Measurements from ENCODE around the gene C11orf98.
"Not testable (repeated sequence)": the region's sequence is repeated elsewhere in the genome, so short reads cannot be mapped to it uniquely, and the experiment has no call there.

C11orf98 gene

DNA sequence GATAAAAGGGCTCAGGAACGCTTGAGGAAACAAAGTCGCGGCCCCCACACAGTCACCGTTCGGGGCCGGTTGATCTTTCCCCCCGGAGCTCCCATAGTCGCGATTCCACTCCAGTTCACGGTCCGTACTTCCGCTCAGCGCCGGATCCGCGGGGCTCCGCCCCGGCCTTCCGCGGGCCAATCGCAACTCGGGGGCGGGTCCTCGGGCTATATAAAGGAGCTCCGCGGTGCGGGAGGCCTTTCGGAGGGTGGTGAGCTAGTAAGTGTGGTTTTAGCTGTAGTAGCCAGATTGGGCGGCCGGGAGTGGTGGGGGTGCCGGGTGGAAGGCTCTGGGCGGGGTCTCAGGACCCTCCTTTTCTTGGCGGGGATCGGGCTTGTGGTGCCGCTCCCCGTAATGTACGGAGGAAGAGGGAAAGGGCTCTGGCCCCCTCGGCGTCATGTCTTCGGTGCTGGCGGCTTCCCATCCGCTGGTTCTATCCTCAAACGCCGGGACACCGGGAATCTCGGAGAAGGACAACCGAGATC is at the start of gene C11orf98, which contains the start of gene CSKMT:
TSS of gene C11orf98 (minus strand) at position 136 of the 524 bp plus-strand sequence. CDS start at position 95, 41 bp downstream.
TSS of gene CSKMT (plus strand) at position 238 of the 524 bp plus-strand sequence. CDS start 568 bp downstream, outside the sequence.
- DNase-seq = peak; percentile 97

DNA sequence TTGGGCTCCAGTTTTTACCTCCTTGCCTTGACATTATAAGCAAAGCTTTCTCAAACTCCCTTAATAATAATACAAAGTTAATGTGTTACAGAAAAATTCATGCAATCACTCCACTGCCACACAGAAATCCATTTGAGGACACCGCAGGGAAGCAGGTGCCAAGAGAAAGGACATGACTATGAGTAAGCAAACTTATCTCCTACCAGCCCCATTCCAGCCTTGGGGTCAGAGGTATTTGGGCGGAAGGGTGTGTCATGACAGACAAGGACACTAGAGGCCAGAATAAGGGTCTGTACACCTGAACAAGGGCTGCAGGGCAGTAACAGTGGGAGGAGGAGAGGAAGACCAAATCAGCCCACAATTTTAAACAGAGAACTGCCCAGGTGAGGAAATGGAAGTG is 48.3 kb upstream of the C11orf98 start:
- no peak for DNase-seq

DNA sequence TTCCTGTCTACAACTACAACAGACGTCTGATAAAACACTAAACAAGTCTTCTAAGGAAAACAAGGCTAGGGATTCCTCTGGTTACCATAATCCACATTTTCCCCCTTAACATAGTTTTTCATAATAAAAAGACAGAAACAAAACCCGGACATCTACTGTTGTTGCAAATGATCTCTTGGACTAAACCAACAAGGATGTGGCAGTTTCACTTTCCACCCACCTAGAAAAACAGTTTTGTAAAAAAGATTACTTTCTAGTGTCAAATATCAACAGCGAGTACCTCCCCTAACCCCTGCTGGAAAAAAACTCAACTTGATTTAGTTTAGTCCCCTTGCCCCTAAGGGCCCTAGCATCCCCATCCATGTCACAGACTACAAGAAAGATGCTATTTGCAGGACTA is 47.9 kb upstream of the C11orf98 start:
- DNase-seq = no peak

DNA sequence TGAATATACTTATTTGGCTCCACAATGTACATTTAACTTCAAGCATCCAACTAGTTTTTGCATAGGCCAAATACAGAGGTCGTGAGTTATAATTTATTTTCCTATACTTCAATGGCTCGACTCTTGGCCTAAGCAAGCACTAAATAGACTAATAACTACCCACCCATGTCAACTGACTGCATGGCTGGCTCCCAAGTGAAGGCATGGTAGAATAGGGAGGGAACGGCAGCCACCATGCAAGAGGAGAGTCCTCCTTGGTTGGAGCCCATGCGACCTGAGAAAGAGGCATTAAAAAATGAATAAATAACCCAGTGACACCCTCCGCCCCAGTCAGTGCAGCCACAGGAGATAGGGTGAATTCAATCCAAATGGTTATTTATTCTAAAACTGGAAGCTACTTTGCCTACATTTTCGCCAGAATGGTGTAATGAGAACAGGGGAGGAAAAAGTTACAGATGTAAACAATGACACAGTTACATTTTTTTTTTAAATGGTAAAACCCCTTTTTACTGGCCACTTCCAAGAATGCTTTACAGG is 47.3 kb upstream of the C11orf98 start:
- DNase-seq = no peak

DNA sequence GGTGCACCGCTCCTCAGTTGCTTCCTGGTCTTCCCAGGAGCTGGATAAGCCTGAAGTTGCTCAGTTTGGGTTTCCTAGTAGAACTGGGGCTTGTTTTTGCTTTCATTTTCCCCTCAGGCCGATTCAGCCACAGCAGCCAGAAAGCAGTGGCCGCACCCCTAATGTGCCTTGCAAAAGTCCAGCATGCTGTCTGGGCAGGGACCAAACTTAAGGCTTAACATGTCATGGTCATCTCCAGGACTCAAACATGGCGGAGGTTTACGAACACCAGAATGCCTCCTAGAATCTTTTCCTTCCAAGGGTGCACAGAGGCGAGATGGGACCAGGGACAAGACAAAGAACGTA is 45.0 kb upstream of the C11orf98 start:
- no peak for DNase-seq

DNA sequence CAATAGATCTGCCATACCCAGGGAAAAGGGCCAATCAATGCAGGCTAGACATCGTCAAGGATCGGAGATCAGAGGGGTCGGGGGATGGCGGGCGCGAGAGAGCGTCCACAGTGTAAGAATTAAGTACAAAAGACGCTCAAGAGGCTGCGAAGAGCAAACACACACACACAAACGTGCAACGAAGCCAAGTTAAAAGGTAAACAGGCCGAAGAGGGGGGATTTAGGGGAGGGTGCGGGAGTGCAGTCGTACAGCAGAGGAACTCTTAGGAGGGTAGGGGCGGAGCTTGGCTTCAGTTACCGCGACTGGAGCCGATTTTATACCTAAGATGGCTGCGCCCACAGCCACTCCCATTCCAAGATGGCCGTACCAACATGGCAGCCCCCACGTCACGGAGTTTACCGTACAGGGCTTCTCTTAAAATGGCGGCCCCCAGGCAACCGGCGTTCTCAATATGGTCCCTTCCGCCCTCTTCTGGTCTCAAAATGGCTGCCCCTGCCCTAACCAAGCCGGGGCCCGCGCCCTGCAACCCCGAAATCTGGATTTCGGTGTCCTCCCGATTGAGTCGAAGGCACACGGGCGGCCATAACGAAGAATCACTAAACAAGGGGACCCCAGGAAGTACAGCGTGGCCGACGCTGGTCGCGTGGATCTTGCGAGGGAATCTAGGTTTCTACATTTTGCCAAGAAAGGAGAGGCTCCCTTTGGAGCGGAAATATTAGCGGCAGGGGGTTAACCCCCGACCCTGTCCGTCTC is 44.4 kb upstream of the C11orf98 start:
- DNase-seq = peak; percentile 99

DNA sequence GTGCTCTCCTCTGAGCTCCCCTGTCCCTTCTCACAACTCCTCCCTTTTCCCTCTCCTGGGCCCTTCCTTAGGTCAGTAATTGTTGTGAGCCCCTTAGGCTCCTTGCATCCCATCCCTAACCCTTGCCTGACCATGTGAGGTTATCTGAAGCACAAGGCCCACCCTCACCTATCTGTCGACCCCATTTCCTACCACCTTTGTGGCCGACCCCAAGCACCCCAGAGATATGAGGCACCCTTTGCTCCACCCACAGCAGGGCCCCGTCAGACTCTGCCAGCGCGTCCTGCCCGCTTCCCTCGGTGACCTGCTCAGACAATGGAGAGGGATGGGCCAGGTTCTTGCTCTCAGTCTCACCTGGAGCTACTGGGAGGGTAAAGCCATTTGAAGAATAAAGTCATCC is 43.8 kb upstream of the C11orf98 start:
- DNase-seq = peak; percentile 63

DNA sequence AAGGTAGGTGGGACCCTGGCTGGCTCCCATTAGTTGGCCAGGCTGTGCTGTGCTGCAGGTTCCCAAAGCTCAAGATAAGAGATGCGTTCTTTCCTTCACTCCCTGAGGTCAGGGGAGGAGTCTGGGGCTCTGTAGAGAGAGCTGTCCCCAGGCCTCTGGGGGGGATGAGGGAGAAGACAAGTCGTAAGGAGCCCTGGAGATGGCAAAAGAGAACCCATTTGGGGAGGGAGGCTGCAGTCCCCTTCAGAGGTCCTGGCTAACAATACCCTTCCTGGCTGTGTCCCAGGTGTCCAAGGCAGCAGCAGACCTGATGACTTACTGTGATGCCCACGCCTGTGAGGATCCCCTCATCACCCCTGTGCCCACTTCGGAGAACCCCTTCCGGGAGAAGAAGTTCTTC is 43.4 kb upstream of the C11orf98 start:
- no peak for DNase-seq

DNA sequence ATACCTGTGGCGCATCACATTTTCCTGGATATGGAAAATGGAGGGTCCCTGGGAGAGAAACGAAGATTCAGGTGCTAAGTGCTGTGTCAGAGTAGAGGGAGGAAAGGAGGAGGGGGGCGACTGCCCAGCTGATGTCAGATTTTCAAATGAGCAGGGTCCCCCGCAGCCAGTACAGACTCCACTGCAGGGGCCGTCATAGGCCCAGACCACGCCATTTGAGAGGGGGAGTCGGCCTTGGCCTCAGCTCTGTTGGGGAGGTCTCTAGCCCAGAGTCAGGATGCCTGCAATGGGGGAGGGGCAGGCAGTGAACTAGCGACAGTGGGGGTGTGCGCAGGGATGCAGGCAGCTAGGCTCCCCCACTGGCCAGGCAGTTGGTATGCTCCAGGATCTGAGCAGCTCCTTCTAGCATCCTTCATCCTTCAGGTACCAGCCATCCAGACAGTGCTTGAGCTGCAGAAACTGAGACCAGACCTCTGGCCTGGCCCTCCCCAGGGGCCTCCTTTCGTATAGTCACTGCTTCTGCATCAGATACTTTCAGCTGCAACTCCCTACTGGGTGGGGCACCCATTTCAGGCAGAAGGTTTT is 42.4 kb upstream of the C11orf98 start, which contains the start of the genes BSCL2 and GNG3:
TSS of gene BSCL2 (minus strand) at position 148 of the 585 bp plus-strand sequence. CDS start 229 bp downstream, outside the sequence.
TSS of gene GNG3 (plus strand) at position 400 of the 585 bp plus-strand sequence. CDS start 620 bp downstream, outside the sequence.
- no peak for DNase-seq

DNA sequence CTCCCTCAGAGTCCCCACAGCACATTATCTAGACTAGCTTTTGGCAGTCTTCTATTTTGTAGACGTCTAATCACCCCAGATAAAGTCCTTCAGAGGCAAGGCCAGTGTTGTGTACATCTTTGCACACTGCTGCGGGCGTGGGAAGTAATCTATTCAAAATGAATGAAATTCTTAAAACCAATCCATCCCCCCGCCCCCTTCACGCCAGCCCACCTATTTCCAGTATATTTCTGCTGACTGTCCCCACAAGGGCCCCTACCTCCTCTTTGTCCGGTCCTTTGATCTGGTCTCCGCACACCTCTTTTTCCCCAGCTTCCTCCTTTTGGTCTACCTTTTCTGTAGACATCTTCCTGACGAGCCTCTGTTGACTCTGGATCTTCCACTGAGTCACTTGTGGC is 41.8 kb upstream of the C11orf98 start:
- no peak for DNase-seq

DNA sequence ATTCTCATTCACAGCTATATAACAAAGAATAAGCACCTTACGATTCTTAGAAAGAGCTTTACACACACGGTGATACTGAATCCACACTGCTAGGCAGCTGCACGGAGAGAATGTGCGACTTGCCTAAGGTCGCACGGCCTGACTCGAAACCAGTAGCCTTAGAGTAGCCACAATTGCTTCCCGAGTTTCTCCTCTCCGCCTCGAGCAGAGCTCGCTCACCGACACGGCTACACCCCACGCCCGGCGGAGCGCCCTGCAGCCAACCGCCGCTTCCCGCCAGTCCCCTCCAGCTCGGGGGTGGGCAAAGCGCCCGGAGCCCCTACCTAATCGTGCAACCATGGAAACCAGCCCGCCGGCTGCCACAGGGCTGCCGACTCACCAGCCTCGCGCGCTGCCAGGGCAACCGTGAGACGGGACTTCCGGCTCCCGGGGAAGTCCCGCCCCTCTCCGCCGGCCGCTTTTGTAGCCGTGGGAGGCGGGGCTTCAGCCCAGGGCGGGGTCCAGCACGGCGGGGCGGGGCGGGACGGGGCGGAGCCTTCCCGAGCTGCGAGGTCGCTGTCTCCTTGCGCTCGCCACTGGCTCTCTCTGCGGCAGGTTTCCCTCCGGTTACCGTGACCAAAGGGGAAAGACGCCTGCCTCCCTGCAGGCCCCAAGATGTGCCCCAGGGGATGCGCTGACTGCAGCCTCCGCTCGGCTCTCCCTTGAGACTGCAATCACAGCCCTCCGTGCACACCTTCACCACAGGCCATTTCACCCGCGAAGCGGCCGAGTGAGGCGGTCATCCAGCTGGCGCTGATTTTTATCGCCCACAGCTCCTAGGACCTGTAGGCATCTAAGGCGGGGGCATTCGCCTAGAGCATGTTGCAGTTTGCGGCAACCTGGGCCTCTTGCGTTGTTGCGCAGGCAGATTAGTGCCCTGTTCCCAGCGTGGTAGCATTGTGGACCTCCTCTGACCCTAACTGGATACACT is 41.2 kb upstream of the C11orf98 start:
- DNase-seq = peak; percentile 94

DNA sequence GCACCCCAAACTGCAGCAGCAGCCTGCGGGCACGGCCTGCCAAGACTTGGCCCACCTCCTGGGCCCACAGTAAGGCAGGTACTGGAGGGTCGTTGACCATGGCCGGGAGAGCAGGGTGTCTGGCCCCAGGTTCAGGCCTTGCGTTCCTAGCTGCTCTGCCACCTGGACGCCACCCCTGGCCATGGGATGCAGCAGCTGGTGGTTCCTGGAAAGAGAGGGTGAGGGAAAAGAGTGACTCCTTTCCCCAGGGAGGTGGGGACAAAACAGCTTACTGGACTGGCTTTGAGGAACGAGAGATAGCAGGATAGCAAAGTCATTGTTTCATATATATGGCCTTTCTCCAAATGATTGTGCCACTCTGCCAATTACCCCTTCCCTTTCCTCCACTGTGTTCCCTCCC is 40.4 kb upstream of the C11orf98 start:
- DNase-seq = no peak

DNA sequence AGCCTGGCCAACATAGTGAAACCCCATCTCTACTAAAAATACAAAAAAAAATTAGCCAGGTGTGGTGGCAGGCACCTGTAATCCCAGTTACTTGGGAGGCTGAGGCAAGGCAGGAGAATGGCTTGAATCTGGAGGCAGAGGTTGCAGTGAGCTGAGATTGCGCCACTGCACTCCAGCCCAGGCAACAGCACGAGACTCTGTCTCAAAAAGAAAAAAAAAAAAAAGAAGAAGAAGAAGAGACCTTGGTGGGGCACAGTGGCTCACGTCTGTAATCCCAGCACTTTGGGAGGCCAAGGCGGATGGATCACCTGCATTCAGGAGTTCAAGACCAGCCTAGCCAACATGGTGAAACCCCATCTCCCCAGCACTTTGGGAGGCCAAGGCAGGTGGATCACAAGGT is 38.9 kb upstream of the C11orf98 start:
- not testable (repeated sequence) for DNase-seq

DNA sequence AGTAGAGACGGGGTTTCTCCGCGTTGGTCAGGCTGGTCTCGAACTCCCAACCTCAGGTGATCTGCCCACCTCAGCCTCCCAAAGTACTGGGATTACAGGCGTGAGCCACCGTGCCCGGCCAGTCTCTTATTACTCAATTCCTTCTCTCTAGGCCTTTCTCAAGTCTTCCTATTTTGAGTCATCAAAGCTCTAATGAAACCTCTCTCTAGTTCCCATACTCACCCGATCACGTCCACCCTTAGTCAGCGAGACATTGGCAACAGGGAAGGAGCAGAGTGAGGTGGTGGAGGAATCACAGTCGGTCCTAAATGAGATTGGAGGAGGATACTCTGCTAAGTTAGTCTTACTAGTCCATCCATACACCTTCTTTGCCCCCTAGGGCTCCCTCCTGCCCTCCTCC is 37.2 kb upstream of the C11orf98 start:
- DNase-seq = no peak

DNA sequence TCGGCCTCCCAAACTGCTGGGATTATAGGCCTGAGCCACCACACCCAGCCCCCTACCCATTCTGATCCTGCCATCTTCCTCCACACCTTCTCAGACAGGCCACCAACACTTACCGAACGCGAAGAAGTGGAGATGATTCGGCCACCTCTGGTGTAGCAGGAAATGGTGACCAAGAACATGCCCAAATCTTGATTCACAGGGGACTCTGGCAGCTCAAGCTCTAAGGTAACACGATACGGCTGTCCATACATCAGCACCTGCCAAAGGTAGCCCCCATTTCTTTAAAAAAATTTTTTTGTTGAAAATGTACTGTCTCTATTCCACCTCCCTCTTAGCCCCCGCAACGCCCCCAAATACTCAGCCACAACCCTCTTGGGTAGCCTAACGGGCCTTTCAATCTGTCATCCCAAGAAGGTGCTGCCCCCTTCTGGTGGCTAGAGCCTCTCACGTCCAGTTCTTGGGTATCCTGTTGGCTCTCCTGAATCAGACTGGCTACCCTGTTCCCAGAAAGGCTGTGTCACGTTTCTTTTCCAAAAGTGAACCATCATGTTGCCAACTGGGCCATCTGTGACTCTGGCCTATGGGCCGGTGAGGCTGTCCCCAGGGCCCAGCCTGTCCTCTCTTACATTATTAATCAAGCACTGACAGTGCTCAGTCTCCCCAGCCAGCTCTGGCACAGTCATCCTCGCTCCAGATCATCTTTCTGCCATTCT is 29.6 kb upstream of the C11orf98 start:
- peak; percentile 84 for DNase-seq

DNA sequence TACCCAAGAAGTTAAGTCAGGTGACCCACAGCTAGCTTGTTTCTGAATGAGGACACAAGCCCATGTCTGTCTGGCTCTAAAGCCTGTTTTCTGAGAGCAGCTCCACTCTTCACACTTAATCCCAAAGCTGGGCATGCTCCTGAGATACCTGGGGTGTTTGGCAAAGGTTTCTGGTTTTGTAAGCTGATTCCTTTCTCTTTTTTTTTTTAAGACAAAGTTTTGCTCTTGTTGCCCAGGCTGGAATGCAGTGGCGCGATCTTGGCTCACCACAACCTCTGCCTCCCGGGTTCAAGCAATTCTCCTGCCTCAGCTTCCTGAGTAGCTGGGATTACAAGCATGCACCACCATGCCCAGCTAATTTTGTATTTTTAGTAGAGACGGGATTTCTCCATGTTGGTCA is 28.6 kb upstream of the C11orf98 start:
- not testable (repeated sequence) for DNase-seq

DNA sequence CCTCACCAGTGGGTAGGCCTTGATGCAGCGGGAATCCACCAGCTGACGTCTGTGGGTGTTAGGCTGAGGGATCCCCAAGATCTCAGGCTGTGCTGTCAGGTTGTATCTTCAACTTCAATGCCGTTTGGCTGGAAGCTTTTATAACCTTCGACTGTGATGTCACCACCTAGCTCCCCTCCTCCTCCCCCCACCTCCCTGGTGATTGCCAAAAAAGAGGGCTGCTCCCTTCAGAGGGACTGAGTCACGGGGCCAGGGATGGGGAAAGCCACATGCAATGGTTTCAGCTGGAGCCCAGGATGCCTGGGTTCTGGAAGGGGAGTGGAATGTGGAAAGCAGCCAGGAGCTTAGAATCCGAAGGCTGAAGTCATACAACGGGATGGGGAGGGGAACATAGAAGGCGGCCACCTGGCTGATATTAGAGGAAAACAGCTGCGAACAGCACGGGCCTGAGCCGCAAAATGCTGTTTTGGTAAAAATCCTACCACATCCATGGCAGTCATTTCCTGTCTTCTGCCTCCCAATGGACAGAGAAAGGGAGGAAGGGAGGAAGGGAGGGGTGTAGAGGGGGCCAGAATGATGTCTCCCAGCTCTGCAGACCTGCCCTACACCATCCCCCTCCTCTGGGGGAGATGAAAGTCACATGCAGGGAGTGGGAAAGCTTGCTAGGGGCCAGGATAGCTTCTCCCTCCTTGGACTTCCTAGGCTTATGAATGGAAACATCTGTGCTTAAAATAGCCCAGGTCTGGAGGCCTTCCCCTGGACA is 24.6 kb upstream of the C11orf98 start, which contains the start of gene LRRN4CL:
TSS of gene LRRN4CL (minus strand) at position 110 of the 763 bp plus-strand sequence. CDS start 1,022 bp downstream, outside the sequence.
- DNase-seq = no peak

DNA sequence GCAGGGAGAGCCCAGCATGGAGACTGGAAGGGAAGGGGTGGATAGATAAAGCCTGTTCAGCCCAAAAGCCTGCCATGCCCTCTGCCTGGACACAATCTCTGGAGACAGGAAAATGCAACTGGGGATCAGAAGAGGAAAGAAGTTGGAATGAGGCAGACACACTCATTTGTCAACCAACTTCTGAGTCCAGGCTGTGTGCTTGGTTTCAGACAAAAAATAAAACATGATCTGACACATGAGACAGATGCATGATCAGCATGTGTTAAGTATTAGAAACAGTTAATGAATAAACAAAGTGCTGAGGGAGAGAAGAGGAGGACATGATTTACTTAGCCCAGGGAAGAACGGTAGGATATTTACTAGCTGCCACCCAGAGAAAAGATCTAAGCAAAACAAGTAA is 23.5 kb upstream of the C11orf98 start:
- DNase-seq = no peak

DNA sequence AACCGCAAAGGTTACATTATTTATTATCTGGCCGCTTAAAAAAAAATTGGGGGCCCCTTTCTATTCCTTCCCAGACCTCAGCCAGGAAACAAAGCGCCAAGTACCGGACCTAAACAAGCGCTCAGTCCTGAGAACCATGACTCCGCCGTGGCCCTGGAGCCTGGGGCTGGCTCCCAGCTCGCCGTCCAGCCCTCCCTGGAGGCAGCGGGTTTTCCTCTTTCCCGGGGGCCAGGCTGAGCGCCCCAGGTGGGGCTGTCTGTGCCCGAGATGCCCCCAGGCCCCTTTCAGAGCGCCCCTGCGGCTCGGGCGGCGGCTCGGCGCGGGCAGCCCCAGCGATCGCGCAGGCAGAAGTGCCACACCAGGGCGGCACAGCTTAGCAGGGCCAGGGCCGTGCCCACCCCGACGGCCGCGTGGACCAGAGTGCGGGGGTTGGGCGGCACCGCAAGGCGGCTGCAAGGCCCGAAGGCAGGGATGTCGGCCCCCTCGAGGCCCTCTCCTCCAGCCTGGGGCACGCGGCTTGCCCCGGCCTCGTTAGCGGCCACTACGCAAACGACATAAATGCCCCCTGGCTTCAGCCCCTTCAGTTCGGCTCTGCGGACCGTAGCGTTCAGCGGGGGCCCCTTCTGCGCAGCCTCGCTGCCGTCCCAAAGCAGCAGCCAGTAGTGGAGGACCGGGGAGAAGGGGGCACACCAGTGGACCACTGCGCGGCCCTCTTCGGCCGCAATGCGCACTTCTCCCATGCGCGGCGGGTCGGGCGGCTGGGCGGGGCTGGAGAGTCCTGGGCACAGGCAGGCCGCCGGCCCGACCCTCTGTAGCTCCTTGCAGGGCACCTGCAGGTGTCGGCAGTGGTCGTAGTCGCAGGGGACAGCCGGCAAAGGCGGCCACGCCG is 22.7 kb upstream of the C11orf98 start:
- no peak for DNase-seq

DNA sequence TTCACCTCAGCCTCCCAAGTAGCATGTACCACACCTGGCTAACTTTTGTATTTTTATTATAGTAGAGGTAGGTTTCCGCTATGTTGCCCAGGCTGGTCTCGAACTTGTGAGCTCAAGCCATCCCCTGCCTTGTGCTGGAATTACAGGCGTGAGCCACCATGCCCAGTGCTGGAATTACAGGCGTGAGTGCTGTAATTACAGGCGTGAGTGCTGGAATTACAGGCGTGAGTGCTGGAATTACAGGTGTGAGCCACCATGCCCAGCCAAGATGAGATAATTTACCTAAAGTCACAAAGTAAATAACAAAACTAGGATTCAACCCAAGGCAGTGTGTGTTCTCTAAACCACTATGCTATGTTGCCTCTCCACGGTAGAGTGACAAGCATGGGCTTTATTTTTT is 17.5 kb upstream of the C11orf98 start:
- DNase-seq = no peak

Measured in CD4-positive, alpha-beta T cell treated with Interleukin-17A for 1 hour (primary cell).